NCI-H82 treated with DMSO at 0.1 percent for 48 hours (cell line): ENCODE results near the gene CTNNA1.
A peak's percentile ranks its signal among the peaks of the same experiment; 100 is the strongest.

ENCODE experiments used
- DNase-seq: peaks from one replicate; lab custom pipeline; 2025; ENCODE audit not compliant: unreplicated experiment; lab: John Stamatoyannopoulos, UW

Gene CTNNA1

DNA sequence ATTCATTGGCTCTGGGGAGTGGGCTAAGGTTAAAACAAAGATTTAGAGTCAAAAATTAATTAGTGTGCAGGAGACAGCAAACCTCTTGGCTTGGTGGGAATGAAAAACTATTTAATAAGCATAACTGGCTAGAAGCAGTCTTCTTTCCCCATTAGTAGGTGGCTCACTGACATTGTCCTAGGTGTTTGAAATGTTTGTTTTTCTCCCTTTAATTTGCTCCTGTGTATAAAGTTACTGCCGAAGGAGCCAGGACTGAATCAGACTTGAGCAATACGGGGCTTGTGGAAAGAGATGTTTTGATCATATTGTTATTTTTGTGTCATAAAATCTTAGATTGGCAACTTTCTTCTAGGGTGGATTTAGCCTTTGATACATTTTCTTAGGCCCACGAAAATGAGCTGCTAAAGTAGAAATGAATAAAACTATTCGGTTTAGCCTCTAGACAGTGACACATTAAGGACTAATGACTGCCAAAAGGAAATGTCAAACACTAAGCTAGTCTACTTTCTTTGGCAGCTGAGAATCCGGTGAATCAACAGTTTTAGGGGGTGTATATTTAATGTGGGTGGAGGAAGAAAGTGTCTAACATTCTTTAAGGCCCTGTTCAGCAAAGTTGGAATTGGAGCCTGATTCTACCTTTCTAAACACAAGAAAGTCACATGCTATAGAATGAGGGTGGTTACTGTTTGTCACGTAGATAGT, 91.7 kb downstream of the CTNNA1 start:
- no peak for DNase-seq

DNA sequence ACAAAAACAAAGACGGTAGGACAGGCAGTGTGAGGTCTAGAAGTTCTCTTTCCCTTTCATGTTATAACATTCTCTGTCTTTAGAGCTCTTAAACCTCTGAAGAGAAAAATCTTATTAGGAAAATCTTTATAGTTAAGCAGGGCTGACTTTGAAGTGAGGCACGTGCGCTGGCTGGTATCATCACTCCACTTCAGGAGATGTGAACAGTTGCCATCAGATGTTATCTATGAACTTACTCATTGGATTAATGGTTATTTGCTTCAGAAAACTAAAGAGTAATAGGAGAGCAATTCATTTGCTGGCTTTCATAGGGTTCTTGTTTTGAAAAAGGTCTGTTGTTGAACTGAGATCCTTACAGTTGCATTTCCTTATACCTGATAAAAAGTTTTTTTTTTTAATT, 96.2 kb downstream of the CTNNA1 start:
- DNase-seq, result peak; percentile 41

DNA sequence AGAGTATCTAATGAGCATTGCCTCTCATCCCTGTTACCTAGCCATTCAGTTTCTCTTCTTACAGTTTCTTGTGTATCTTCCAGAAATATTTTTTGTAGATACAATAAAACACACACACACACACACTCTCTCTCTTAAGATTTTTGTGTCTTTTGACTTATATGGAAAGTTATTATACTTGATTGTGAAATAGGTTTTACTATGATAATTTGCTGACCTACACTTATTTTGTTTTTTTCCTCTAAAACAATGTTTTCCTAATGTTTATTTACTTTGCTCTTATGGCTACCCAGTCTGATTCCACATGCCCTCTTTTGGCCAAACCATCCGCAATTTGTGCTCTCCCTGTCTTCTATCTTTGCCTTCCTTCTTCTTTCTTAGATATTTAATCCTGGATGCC, 96.7 kb downstream of the CTNNA1 start:
- no peak for DNase-seq

DNA sequence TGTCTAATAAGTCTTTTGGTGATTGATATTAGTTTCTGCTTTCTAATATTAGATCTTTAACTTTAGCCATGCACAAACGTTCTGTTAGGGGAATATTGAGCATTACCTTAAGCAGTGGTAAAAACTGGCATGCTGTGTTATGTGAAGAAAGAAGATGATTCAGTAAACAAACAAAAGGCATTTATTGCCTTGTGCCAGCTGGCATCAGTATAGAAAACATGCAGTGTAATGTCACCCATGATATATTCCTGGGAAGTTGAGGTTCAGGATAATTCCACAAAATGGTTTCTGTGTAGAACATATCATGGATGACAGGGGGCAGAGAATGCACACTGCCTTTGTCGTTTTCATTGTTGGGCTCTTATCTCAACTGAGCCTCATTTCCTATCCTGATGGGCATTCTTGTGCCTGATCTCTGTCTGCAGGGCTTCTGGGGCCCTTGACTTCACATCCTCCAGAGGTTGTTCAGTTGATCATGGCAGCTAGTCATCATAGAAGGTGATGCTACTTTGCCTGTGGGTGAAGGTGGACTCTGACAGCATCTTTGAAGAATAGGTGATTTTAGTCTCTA, 97.7 kb downstream of the CTNNA1 start:
- no peak for DNase-seq

DNA sequence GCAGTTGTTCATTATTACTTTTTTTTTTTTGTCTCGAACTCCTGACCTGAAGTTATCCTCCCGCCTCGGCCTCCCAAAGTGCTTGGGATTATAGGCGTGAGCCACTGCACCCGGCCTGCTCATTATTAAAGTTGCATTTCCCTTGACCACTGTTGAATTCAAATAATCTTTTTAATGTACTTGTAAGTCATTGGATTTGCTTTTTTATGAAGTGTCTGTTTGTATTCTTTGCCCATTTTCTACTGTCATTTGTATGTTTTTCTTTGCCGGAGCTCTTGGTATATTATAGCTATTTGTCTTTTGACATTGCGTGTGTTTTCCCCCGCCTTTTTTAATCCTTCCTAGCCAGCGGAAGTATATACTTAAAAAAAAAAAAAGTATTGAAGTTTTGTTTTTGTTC, 99.9 kb downstream of the CTNNA1 start:
- DNase-seq, result no peak

DNA sequence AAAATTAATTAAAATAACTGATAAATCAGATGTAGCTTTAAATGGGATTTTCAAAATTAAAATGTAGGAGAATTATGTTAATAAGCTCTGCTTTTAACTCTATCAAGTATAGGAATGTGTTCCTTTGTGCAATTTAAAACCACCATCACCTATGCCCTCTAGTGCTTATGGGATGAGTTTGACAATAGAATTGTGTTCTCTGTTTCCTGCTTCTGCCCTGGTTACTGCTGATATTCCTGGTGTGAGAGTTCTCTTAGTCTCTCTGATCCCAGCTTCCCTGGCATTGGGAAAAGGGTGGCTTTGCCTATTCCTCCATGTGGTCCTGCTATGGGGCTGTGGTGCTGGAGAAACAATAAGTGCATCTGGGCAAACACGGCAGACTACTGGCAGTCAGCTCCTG, 113.8 kb downstream of the CTNNA1 start:
- DNase-seq, result no peak

DNA sequence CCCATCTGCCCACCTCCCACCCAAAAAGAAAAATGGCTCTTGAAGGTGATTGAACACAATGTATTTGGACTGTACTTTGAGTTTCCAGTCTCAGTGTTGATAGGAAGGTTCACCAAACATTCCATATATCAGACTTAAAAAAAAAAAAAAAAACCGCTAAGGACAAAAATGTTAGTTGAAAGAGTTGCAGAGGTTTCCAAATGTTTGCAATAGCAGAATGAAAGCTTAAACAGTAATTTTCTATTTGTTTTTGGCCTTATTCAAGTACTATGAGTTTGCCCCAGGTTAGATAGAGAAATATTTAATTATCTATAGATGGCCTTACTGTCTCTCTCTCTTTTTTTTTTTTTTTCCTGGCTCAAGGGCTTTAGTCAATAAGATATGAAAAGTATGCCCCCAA, 115.8 kb downstream of the CTNNA1 start:
- DNase-seq, result no peak

DNA sequence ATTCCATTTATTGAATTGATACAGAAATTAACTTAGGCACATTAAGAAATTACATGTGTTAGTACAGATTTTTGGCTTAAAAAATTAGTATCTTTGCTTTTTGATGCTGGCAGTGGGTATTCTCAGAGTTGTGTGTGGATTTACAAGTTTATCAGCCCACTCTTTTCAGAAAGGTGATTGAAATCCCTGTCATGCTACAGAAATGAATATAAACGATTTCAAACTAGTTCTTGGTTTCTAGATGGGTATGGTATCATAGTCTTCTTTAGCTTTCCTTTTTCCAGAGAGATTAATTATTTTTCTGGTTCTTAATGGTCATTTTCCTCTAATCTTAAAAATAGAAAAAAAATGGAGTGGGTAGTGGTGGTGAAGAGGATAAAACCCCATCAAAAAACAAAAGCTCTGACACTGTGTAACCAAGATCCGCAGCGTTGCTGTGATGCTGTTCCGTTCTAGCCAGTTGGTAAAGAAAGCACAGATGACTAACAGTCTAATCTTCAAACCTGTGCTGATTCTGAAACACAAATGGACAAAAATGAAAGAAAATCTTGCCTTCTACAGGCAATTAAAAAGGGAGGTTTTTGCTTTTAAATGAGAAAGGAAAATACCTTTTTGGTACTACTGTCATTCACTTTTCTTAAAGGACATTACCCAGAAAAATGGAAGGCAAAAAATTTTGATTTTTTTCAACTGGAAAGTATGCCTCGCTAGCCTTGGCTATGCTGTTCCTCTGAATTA, 116.7 kb downstream of the CTNNA1 start:
- DNase-seq, result no peak

DNA sequence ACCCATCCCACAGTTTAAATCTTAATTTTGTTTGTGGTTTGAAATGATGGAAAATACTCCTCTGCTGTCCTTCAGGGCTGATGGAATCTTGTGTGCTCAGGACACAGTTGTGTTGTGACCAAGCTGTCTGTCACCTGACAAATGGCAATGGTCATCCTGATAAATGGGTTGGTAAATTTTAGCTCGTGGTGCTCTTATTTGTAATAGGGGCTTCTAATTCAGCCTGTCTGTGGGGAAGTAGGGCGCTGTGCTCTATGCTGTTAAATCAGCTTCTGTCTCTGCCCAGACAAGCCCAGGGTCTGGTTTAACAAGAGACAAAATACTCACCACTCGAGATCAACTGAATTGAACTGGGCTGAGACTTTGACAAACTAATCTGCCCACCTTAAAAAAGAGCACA, 117.4 kb downstream of the CTNNA1 start:
- peak; percentile 39 for DNase-seq

DNA sequence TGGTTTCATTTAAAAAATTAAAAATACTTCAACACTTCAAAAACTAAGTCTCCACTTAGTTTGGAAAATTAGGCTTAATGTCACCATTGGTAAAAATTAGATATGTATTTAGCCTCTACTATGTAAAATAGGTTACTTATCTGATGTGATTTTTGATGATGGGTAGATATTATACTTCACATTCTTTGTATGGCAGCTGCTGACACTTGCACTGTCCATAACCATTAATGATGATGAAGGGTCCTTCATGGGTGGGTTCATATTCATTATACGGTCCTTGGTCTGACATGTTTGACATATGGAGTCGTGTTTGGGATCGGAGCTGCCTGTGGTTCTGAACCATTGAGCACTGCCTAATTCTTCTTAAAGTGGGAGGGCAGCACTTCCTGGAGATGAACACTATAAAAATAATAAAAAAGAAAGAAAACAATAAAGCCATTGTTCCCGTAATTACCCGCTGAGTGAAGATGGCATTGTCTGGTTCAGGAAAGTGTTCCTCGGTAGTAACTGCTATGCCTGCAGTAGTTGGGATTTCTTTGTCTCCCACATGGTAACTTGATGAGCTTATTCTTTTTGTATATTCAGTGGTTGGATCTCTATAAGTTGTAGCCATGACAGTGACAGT, 119.7 kb downstream of the CTNNA1 start:
- no peak for DNase-seq

DNA sequence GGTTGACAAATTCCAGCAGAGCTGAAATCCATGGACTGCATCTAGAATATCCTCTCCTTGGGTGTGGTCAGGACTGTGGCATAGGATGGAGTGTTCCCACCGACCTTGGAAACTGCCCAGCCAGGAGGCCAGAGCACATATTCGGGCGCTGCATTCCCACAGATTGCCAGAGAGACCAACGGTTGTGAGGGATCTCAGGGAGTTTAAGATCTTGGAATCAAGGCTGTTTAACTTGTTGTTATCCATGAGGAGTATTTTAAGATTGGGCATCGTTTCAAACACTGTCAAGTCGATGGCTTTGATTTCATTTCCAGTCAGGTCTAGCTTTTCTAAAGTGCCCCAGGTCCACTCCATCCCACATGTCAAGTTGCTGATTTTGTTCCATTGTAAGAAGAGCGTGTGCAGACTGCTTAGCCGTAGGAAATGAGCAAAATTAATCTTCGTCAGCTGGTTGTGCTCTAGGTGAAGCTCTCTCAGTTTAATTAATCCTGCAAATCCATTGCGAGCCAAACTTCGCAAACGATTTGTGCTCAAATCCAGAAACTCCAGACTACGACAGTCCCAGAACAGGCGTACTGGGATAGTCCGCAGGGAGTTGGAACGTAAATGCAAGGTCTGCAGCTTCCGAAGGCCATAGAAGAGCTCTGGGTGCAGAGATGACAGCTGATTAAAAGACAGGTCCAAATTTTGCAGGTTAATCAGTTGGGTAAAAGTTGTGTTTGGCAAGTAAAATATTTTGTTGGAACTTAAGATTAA, 120.4 kb downstream of the CTNNA1 start:
- peak; percentile 19 for DNase-seq

DNA sequence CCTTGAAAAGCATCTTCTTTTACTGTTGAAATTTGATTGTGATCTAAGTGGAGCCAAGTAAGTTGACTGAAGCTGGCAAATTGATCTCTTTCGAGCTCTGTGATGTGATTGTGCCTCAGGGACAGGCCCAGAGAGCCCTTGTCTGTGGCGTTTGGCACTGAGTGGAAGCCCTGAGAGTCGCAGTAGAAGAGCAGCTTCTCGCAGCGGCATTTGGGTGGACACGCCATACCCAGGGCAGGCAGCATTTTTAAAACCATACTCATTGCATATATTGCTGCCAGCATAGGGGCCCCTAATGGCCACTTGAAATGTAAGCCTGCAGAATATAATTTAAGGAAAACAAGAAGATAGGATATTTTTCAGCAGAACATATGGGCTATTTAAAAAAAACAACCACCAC, 121.0 kb downstream of the CTNNA1 start:
- peak; percentile 9 for DNase-seq

DNA sequence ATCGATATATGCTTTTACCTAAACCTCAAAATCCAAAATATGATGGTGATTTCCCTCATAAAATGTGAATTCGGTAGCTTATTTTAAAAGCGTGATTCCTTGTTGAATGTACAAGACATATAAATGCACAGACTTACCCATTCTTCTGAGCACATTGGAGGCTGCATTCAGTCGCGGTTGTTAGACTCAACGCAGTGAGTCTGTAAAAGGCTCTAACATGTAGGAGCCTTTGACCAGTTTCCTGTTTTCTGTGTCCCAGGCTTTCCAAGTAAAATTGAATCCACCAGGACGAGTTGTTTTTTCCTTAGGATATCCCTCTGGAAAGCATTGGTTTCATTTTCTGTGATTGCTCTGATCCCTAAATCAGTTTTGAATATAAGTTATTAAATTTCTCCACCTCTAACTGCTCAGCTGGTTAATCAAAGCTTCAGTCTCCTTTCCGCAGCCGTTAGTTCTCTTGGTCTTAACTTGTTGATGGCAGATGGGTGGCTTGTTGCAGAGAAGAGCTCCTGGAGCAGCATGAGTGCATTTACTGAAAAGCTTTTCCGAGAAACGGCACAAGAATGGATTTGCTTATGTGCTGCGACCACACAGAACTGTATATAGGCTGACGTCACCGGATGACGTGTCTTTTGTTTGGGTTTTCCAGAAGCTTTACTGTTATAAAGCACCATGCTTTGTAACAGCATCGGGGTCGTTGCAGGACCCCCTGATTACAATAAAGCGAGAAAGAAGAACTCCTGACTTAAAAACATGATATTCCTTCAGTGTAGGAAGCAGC, 121.7 kb downstream of the CTNNA1 start, which contains the start of gene LRRTM2:
LRRTM2 (minus strand) TSS at position 565 of the 781 bp plus-strand sequence; CDS start at position 141, 424 bp downstream.
- peak; percentile 55 for DNase-seq

DNA sequence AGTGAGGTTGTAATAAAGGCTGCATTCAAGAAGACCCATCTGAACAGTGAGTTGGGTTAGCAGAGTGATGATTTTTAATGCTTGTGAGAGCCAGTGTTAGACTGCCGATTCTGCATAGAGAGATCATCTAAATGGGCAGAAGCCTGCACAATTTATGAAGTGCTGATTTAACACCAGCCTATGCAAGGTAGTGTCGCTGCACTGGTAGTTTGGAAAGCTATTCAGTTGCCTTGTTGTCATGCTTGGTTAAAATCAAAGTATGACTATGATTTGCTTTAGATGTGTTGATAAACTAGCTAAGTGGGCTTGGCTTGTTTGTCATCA, 122.3 kb downstream of the CTNNA1 start:
- DNase-seq, result no peak

DNA sequence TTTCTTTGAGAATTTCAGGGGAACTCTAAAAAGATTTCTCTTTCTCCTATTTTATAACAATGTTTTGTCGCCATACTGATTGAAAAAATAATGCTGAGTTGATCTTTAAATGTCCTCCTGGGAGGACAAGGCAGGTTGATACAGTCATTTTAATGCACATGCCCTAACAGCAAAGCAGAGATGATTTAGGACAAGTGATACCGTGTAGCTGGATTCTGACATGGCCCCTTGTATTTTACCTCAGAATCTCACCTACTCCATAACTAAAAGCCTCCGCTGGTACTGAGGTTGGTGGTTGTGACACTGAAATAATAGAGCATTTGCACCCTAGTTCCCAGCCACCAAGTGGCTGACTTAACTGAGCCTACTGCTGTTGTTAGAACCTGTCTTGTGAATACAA, 122.7 kb downstream of the CTNNA1 start:
- DNase-seq, result no peak

DNA sequence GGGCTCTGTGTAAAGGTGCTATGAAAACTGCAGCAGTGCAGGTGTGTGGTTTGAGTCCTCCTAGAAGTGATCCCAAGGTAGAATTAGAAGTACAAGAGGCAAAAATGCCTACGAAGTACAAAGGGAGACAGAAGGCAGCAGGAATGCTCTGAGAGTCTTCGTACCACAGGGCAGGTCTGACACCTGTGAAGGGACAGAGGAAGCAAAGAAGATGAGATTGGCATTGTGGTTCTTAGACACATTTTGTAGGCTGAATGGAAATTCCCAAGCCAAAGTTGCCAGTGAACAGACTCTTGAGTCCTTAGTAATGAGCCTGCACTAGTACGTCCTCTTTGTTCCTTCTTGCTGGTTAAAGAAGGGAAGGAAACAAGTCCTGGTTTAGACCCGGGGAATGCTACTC, 123.6 kb downstream of the CTNNA1 start:
- no peak for DNase-seq

DNA sequence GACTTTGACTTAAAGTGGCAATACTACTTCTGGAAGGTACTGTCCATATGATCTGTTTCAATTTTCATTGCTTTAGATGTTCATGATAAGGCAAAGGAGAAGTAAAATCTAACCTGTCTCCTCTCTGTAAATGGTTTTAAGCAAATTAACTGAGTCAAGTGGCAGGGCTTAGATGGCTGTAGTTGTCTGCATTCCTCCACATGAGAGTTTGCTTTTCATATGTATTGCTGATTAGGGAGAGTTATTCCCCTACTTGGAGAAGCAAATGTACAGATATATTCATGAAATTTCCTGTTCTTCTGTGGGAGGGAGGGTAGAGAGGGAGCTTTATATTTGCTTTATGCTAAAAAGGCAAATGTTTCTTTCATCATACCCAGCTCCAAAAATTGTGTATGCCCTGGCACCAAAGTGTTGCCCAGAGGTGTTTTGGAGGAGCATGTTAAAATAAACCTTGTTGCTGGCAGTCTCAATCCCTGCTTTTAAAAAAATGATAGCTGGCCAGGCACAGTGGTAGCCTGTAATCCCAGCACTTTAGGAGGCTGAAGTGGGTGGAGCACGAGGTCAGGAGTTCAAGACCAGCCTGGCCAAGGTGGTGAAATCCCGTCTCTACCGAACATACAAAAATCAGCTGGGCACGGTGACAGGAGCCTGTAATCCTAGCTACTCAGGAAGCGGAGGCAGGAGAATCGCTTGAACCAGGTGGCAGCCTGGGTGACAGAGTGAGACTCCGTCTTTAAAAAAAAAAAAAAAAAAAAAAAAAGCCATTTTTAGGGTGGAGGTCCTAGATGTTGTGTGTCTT, 125.4 kb downstream of the CTNNA1 start:
- DNase-seq, result no peak

DNA sequence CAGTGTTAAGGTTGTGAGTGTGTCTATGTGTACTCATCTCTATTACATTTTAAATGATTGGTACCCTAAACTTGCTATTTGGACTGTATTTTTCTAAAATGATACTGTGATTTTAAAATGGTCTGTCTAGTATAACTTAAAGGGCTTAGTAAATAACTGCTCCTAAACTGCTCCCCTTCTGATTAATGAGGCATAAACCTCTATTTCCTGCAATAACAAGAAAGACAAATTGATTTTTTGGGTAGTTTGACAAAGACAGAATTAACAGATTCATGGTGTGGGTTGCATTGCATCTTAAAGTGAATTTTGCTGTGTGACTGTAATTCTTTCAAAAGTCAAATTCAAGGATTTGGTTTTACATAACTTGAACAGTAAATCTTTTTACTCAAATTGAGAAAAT, 130.0 kb downstream of the CTNNA1 start:
- DNase-seq, result no peak

DNA sequence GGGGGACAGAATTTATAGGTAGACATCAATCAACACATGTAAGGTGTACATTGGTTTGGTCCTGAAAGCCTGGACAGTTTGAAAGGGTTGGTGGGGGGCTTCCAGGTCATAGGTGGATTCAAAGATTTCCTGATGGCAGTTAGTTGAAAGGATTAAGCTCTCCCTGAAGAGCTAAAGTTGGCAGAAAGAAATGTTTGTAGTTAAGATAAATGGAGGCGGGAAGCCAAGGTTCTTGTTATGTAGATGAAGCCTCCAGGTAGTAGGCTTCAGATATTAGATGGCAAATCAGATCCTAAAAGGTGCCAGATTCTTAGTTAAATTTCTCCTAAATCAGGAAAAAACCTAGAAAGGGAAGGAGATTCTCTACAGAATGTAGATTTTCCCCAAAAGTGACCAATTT, 130.9 kb downstream of the CTNNA1 start:
- DNase-seq, result no peak

DNA sequence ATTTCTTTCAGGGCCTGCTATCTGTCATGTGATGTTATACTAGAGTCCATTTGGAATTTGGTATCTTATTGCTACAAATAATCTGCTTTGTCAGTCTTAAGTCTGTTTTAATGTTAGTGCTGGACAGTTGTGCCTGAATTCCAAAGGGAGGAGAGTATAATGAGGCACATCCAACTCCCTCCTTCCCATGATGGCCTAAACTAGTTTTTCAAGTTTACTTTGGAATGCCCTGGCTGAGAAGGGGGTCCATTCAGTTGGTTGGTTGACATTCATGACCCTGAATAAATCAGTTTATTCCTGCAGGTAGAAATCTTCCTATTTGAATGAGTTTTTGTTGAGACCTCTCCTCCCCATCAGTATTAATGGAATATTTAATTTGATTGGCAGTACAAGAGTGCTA, 131.3 kb downstream of the CTNNA1 start:
- DNase-seq, result no peak
